ACC112 (cell line): ENCODE data around the gene CHD1L.

ENCODE experiments used
- H2AFZ ChIP-seq: fragments of 200-600 bp; sonication (generic); one replicate; pipeline ENCODE4 v1.6.0; 2017; ENCODE audit warnings: antibody characterized with exemption, low read length; ENCODE audit not compliant: unreplicated experiment
- H3K27ac ChIP-seq: fragments of 200-600 bp; sonication (generic); 2 replicates; pipeline ENCODE4 v1.5.1; 2014; ENCODE audit warnings: low read depth, mild to moderate bottlenecking, antibody characterized with exemption, low read length, moderate library complexity
- H3K27me3 ChIP-seq: fragments of 200-600 bp; sonication (generic); 2 replicates; pipeline ENCODE4 v1.6.1; 2014; ENCODE audit warnings: mild to moderate bottlenecking, antibody characterized with exemption, low read length, moderate library complexity, mixed read lengths; ENCODE audit not compliant: insufficient read depth
- H3K36me3 ChIP-seq: fragments of 200-600 bp; sonication (generic); 2 replicates; pipeline ENCODE4 v1.6.1; 2016; ENCODE audit warnings: mild to moderate bottlenecking, antibody characterized with exemption, low read length, moderate library complexity, mixed read lengths; ENCODE audit not compliant: insufficient read depth
- H3K4me1 ChIP-seq: fragments of 200-600 bp; sonication (generic); one replicate; pipeline ENCODE4 v1.6.1; 2016; ENCODE audit warnings: low read length, mixed read lengths; ENCODE audit not compliant: insufficient read depth, unreplicated experiment, control insufficient read depth
- H3K4me3 ChIP-seq: fragments of 200-600 bp; sonication (generic); 2 replicates; pipeline ENCODE4 v1.5.1; 2014; ENCODE audit warnings: mild to moderate bottlenecking, low read depth, low read length
- H3K79me2 ChIP-seq: fragments of 200-600 bp; sonication (generic); one replicate; pipeline ENCODE4 v1.6.0; 2016; ENCODE audit warnings: low read length; ENCODE audit not compliant: control insufficient read depth, unreplicated experiment, insufficient read depth

The CHD1L gene

DNA sequence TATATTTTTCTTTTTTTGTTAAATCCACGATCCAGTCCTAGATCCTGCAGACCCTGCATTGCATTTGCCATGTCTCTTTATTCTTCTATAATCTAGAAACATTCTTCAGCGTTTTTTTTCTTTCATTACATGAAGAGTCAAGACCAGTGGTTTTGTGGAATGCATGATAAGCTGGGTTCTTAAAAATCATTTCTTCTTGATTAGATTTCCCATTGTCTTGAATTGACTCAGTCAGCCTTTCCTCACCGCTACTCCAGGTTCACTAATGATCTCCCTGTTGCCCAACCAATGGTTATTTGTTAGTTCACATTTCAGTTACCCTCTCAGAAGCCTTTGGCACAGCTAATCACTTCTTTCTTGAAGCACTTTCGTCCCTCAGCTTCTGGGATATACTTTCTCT lies 25.2 kb downstream of the CHD1L start:
- Histone ChIP-seq H3K27me3 (no peaks in the 10 kb centered on the region), H2AFZ (no peak overlapping the region), H3K4me3 (no peak overlapping the region), H3K79me2 (no peaks in the 10 kb centered on the region), H3K27ac (no peak overlapping the region), H3K36me3 (peaks cover 33% of the 10 kb centered on the region), H3K4me1 (peaks cover 22% of the 10 kb centered on the region)

- Histone ChIP-seq H3K36me3 (peaks cover 37% of the 10 kb centered on the region), H3K27ac (no peak overlapping the region), H3K4me3 (no peak overlapping the region), H2AFZ (no peak overlapping the region), H3K4me1 (peaks cover 17% of the 10 kb centered on the region), H3K79me2 (no peaks in the 10 kb centered on the region), H3K27me3 (no peaks in the 10 kb centered on the region)
Measured at GRCh38 chr1:147270721-147271120, 28.2 kb downstream of the CHD1L start.

GRCh38 chr1:147272042-147272441 lies 29.6 kb downstream of the CHD1L start:
- Histone ChIP-seq H3K4me3 (no peak overlapping the region), H3K36me3 (peaks cover 38% of the 10 kb centered on the region), H3K4me1 (peaks cover 17% of the 10 kb centered on the region), H2AFZ (no peak overlapping the region), H3K79me2 (no peaks in the 10 kb centered on the region), H3K27me3 (no peaks in the 10 kb centered on the region), H3K27ac (no peak overlapping the region)

DNA sequence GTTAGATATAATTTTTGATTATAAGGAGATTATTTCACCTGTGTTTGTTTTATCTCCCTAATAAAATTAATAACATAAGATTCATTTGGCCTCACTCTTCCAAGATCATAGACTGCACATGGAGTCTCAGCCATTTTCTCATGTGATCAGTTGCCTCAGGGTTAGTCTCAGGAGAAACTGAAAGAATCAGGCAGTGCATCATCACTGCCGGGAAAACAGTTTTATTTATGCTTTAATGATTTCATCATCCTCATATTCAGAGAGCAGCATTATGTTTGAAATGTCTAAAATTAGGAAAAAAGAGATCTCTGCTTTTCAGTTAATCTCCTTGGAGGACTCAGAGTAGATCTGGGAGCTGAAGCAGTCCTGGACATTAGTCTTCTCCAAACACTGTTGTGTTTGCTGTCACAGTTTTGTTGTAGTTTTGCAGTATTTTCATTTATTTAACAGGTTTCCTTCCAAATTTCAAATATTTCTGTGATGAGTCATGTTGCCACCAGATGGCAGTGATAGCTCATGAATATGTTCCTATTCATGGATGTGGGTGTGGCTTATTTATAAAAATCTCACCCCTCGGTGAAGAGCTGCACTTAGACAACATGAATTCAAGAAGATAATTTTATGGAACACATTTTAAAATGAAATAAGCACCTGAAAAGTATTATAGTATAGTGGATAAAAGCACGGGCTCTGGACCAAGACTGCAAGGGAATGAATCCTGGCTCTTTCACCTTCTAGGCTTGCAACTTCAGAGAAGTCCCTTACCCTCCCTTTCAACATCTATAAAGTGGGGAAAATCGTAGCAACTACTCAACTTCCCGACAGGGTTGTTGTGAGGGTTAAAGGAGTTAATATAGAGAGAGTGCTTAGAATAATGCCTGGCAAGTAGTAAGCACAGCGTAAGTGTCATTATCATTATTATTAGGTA lies 31.2 kb downstream of the CHD1L start:
- Histone ChIP-seq H3K4me3 (peak overlapping the region; percentile 22), H2AFZ (peak overlapping the region; percentile 16), H3K27me3 (no peaks in the 10 kb centered on the region), H3K79me2 (no peaks in the 10 kb centered on the region), H3K36me3 (peaks cover 42% of the 10 kb centered on the region), H3K4me1 (peaks cover 17% of the 10 kb centered on the region), H3K27ac (peak overlapping the region; percentile 89)

DNA sequence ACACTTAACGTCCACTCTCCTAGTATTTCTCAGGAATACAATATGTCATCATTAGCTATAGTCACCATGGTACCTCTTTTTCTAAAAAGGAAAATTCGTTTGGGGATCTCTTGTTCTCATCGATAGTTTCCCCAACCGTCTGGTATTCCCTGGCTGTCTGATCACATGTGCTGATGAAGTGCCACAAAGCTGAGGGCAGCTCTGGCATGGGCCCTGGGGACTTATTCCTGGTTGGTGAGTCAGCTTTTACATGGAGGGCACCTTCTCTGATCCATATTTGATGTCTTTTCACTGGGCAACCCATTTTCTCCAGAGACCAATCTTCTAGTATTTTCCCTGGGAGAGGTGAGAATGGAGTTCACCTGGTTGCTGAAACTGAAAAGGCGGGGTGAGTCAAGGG lies 39.5 kb downstream of the CHD1L start:
- Histone ChIP-seq H3K27me3 (no peaks in the 10 kb centered on the region), H3K4me3 (no peak overlapping the region), H3K79me2 (no peaks in the 10 kb centered on the region), H3K27ac (no peak overlapping the region), H3K36me3 (peaks cover 36% of the 10 kb centered on the region), H2AFZ (no peak overlapping the region), H3K4me1 (no peaks in the 10 kb centered on the region)

GRCh38 chr1:147283011-147283410 lies 40.5 kb downstream of the CHD1L start:
- H3K79me2 ChIP-seq = no peaks in the 10 kb centered on the region
- no peaks in the 10 kb centered on the region for H3K4me1 ChIP-seq
- H2AFZ ChIP-seq = no peak overlapping the region
- H3K4me3 ChIP-seq = no peak overlapping the region
- no peaks in the 10 kb centered on the region for H3K27me3 ChIP-seq
- peaks cover 34% of the 10 kb centered on the region for H3K36me3 ChIP-seq
- no peak overlapping the region for H3K27ac ChIP-seq

DNA sequence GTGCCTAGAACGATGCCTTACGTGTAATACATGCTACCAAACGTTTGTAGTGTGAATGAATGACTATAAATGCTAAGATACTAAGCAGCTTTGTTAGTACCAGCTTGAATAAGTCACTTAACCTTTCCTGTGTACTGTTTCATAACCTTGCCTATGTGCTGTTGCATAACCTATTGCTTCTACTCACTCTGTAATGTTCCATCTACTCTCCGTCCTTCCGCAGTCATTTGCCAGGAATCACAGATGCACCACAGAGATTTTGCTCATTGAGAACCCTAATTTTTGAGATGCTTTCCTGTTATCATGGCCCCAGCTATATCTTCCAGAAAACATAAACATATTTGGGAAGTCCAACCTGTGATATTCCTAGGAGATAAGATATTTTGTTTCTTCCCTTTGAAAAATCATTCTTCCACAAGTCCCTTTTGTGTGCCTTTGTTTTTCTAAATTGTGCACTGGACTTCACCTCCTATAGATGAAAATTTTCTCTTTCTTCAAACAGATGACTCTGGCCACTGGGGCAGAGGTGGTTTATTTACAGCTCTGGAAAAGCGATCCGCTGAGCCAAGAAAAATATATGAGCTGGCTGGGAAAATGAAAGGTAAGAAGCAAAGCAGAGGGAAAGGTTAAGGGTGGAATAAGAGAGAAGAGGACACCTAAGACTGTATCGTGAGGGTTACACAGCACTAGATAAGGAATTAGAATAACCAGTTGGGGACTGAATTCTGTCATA lies 44.8 kb downstream of the CHD1L start:
- Histone ChIP-seq H3K79me2 (no peaks in the 10 kb centered on the region), H3K36me3 (peaks cover 33% of the 10 kb centered on the region)

DNA sequence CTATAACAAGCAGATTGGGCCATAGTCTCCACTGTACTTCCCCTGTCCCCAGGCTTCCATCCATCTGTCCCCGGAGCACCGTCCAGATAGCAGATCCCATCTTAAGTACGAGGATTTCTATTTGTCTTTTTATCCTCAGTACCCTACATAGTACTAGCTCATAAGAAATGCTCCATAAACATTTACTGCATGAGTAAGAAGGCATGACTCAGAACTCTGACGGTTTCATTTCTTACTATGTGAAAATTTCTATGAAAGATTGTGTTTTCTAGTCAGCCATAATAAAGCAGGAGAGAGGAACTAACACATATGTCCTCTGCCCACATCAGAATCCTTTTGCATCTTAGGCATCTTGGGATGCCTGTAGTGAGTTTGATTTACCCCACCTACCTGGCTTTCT lies 49.5 kb downstream of the CHD1L start:
- H3K4me1 ChIP-seq = peaks cover 21% of the 10 kb centered on the region
- H2AFZ ChIP-seq = no peak overlapping the region
- H3K27me3 ChIP-seq = no peaks in the 10 kb centered on the region
- H3K27ac ChIP-seq = peak overlapping the region; percentile 99
- no peaks in the 10 kb centered on the region for H3K79me2 ChIP-seq
- peaks cover 58% of the 10 kb centered on the region for H3K36me3 ChIP-seq
- peak overlapping the region; percentile 57; the same call in 1 of the 2 replicates for H3K4me3 ChIP-seq

More for the DNA sequence above, 44.8 kb downstream of the CHD1L start:
- no peak overlapping the region for H3K27ac ChIP-seq
- peaks cover 10% of the 10 kb centered on the region for H3K4me1 ChIP-seq
- no peaks in the 10 kb centered on the region for H3K27me3 ChIP-seq
- H3K4me3 ChIP-seq = no peak overlapping the region
- H2AFZ ChIP-seq = no peak overlapping the region

GRCh38 chr1:147292631-147293251 lies 50.3 kb downstream of the CHD1L start:
- peak overlapping the region; percentile 99 for H3K27ac ChIP-seq

GRCh38 chr1:147297438-147297837 lies 55.0 kb downstream of the CHD1L start:
- Histone ChIP-seq H3K4me1 (peaks cover 9% of the 10 kb centered on the region), H3K4me3 (no peak overlapping the region), H3K27me3 (no peaks in the 10 kb centered on the region), H3K36me3 (peaks cover 49% of the 10 kb centered on the region), H3K79me2 (no peaks in the 10 kb centered on the region), H3K27ac (no peak overlapping the region), H2AFZ (no peak overlapping the region)

More at GRCh38 chr1:147292631-147293251, 50.3 kb downstream of the CHD1L start:
- no peaks in the 10 kb centered on the region for H3K79me2 ChIP-seq
- no peaks in the 10 kb centered on the region for H3K27me3 ChIP-seq
- H2AFZ ChIP-seq = no peak overlapping the region
- peak overlapping the region; percentile 57; the same call in 1 of the 2 replicates for H3K4me3 ChIP-seq
- H3K4me1 ChIP-seq = peaks cover 21% of the 10 kb centered on the region
- H3K36me3 ChIP-seq = peaks cover 59% of the 10 kb centered on the region
